KOPT-K1 (cell line): ENCODE data around the gene EXOSC5.
"Not testable (repeated sequence)": the region's sequence is repeated elsewhere in the genome, so short reads cannot be mapped to it uniquely, and the experiment has no call there.

Source experiments
- H3K27ac ChIP-seq: fragments of 200-600 bp; sonication (generic); 2 replicates; pipeline ENCODE4 v1.5.1; 2016; ENCODE audit warnings: antibody characterized with exemption, mild to moderate bottlenecking, low read depth, low read length; ENCODE audit not compliant: poor library complexity, severe bottlenecking
- H3K36me3 ChIP-seq: fragments of 200-600 bp; sonication (generic); 2 replicates; pipeline ENCODE4 v1.5.1; 2017; ENCODE audit warnings: antibody characterized with exemption, mild to moderate bottlenecking, low read length, moderate library complexity; ENCODE audit not compliant: insufficient read depth
- H3K9me3 ChIP-seq: fragments of 200-600 bp; sonication (generic); 2 replicates; pipeline ENCODE4 v1.5.1; 2017; ENCODE audit warnings: antibody characterized with exemption, low read length, mild to moderate bottlenecking; ENCODE audit not compliant: insufficient read depth, poor library complexity, severe bottlenecking

Gene EXOSC5

GRCh38 chr19:41403181-41403970 is 6.2 kb upstream of the EXOSC5 start:
- Histone ChIP-seq H3K36me3 (no peaks in the 10 kb centered on the region; the same call in 1 of the 2 replicates), H3K9me3 (no peaks in the 10 kb centered on the region), H3K27ac (no peak overlapping the region)

GRCh38 chr19:41402010-41402409 is 4.9 kb upstream of the EXOSC5 start:
- no peaks in the 10 kb centered on the region; the same call in 1 of the 2 replicates for H3K36me3 ChIP-seq
- no peak overlapping the region for H3K27ac ChIP-seq
- no peaks in the 10 kb centered on the region for H3K9me3 ChIP-seq

GRCh38 chr19:41401483-41401882 is 4.3 kb upstream of the EXOSC5 start:
- no peaks in the 10 kb centered on the region for H3K9me3 ChIP-seq
- H3K36me3 ChIP-seq: no peaks in the 10 kb centered on the region; the same call in 1 of the 2 replicates
- H3K27ac ChIP-seq: no peak overlapping the region

- Histone ChIP-seq H3K27ac (no peak overlapping the region), H3K9me3 (no peaks in the 10 kb centered on the region), H3K36me3 (no peaks in the 10 kb centered on the region; the same call in 1 of the 2 replicates)
Observed at GRCh38 chr19:41399525-41399924, 2.4 kb upstream of the EXOSC5 start.

GRCh38 chr19:41399091-41399490 is 1.9 kb upstream of the EXOSC5 start:
- H3K9me3 ChIP-seq: no peaks in the 10 kb centered on the region
- peaks cover under 1% of the 10 kb centered on the region; the same call in 1 of the 2 replicates for H3K36me3 ChIP-seq
- no peak overlapping the region for H3K27ac ChIP-seq

- Histone ChIP-seq H3K9me3 (no peaks in the 10 kb centered on the region), H3K27ac (peak overlapping the region; percentile 94), H3K36me3 (peaks cover 6% of the 10 kb centered on the region; the same call in 1 of the 2 replicates)
Observed at GRCh38 chr19:41398598-41398997, 1.4 kb upstream of the EXOSC5 start.

GRCh38 chr19:41398050-41398418 is 875 bp upstream of the EXOSC5 start:
- Histone ChIP-seq H3K9me3 (no peaks in the 10 kb centered on the region), H3K27ac (peak overlapping the region; percentile 94), H3K36me3 (peaks cover 11% of the 10 kb centered on the region; the same call in 1 of the 2 replicates)

GRCh38 chr19:41395355-41395754 is 1.8 kb downstream of the EXOSC5 start:
- Histone ChIP-seq H3K9me3 (no peaks in the 10 kb centered on the region), H3K27ac (no peak overlapping the region), H3K36me3 (peaks cover 35% of the 10 kb centered on the region)

GRCh38 chr19:41392775-41393174 is 4.4 kb downstream of the EXOSC5 start:
- H3K36me3 ChIP-seq: peaks cover 58% of the 10 kb centered on the region
- no peaks in the 10 kb centered on the region for H3K9me3 ChIP-seq
- no peak overlapping the region for H3K27ac ChIP-seq

GRCh38 chr19:41391618-41392017 is 5.5 kb downstream of the EXOSC5 start:
- peaks cover 69% of the 10 kb centered on the region for H3K36me3 ChIP-seq
- H3K9me3 ChIP-seq: no peaks in the 10 kb centered on the region
- no peak overlapping the region for H3K27ac ChIP-seq

- Histone ChIP-seq H3K9me3 (no peaks in the 10 kb centered on the region), H3K36me3 (peaks cover 70% of the 10 kb centered on the region), H3K27ac (no peak overlapping the region)
Observed at GRCh38 chr19:41386442-41386841, 10.7 kb downstream of the EXOSC5 start.

GRCh38 chr19:41384351-41384750 is 12.8 kb downstream of the EXOSC5 start:
- H3K9me3 ChIP-seq: no peaks in the 10 kb centered on the region
- no peak overlapping the region for H3K27ac ChIP-seq
- H3K36me3 ChIP-seq: peaks cover 49% of the 10 kb centered on the region

GRCh38 chr19:41381536-41381935 is 15.6 kb downstream of the EXOSC5 start:
- not testable (repeated sequence) for H3K9me3 ChIP-seq, H3K27ac ChIP-seq
- peaks cover 31% of the 10 kb centered on the region for H3K36me3 ChIP-seq

- Histone ChIP-seq H3K27ac (no peak overlapping the region), H3K36me3 (peaks cover 14% of the 10 kb centered on the region; the same call in 1 of the 2 replicates), H3K9me3 (no peaks in the 10 kb centered on the region)
Observed at GRCh38 chr19:41377977-41378709, 19.0 kb downstream of the EXOSC5 start.

- peaks cover 7% of the 10 kb centered on the region; the same call in 1 of the 2 replicates for H3K36me3 ChIP-seq
- H3K9me3 ChIP-seq: no peaks in the 10 kb centered on the region
- no peak overlapping the region for H3K27ac ChIP-seq
Observed at GRCh38 chr19:41376998-41377365, 20.2 kb downstream of the EXOSC5 start.
